Sigmoid colon (tissue), 7 donors: ENCODE results near the gene GLYR1. TPM values are rescaled to one million over a fixed set of nuclear protein-coding genes. Genes with fewer than 3 reads are reported as not detected.

Source experiments
- DNase-seq: peaks from one replicate; pipeline ENCODE4 v3.0.0-alpha.2; 2019
- H3K27ac ChIP-seq, 4 donors: fragments of 200-600 bp; sonication (generic); one replicate each; pipeline ENCODE4 v1.5.1; 2016 to 2019; ENCODE audit warnings: mild to moderate bottlenecking in 1 of 4
- H3K27me3 ChIP-seq, 3 donors: fragments of 200-600 bp; sonication (generic); one replicate each; pipeline ENCODE4 v1.5.1; 2019; ENCODE audit warnings: mild to moderate bottlenecking in 1 of 3
- H3K36me3 ChIP-seq, 4 donors: fragments of 200-600 bp; sonication (generic); one replicate each; pipeline ENCODE4 v1.5.1; 2016 to 2019
- H3K4me1 ChIP-seq, 4 donors: fragments of 200-600 bp; sonication (generic); one replicate each; pipeline ENCODE4 v1.5.1; 2017 to 2019
- H3K4me3 ChIP-seq, 4 donors: fragments of 200-600 bp; sonication (generic); one replicate each; pipeline ENCODE4 v1.5.1; 2017 to 2019; ENCODE audit warnings: mild to moderate bottlenecking in 2 of 4, moderate library complexity in 1 of 4
- H3K9me3 ChIP-seq, 4 donors: fragments of 200-600 bp in 3 of 4; sonication (generic) in 3 of 4; one replicate each; pipeline versions ENCODE4 v1.5.1 to v1.6.1; 2013 to 2019
- CTCF ChIP-seq, 4 experiments: fragments of 450-650 bp in 3 of 4; fragments of 200-600 bp in 1 of 4; IDR thresholded peaks; one replicate each; pipeline ENCODE4 v1.5.1; 2016 to 2019; ENCODE audit warnings: antibody characterized with exemption in 4 of 4, mild to moderate bottlenecking in 3 of 4, moderate library complexity in 2 of 4
- EP300 ChIP-seq, 4 donors: sonication (generic); formaldehyde crosslinking; IDR thresholded peaks; one replicate each; pipeline ENCODE4 v1.6.1; 2017; ENCODE audit warnings: antibody characterized with exemption in 4 of 4
- POLR2A ChIP-seq, 2 donors: fragments of 450-650 bp; IDR thresholded peaks; one replicate each; pipeline ENCODE4 v1.6.1; 2016; ENCODE audit warnings: antibody characterized with exemption in 2 of 2, mild to moderate bottlenecking in 2 of 2, moderate library complexity in 2 of 2
- POLR2AphosphoS5 ChIP-seq, 4 donors: sonication (generic); formaldehyde crosslinking; IDR thresholded peaks; one replicate each; pipeline ENCODE4 v1.6.1; 2017; ENCODE audit warnings: antibody characterized with exemption in 4 of 4
- WGBS, 2 donors: extraction: QIAGEN DNeasy Blood & Tissue Kit; methylation state at CpG; one replicate each; pipeline ENCODE4 v1.1.7; 2013; 5-methylcytosine and 5-hydroxymethylcytosine counted together
- intact Hi-C: fragments of 100-400 bp; cut with DNase I; formaldehyde crosslinking; loops from one replicate; pipeline ENCODE4 v1.15.1; 2023
- polyA plus RNA-seq, 3 donors: library from polyadenylated mRNA; stranded (reverse); fragments of 200-250 nt; gene quantifications; one replicate each; pipeline ENCODE4 v1.2.3, GENCODE V29; 2013
- total RNA-seq, 4 donors: library from RNA; depleted of rRNA; stranded (reverse); fragments of >200 nt; gene quantifications; one replicate each; pipeline ENCODE4 v1.1.0, GENCODE V29; 2016
- donor health status: healthy with polysubstance abuse.
- donor health status: Bipolar disorder and iron deficiency.
- donor health status: healthy.

The GLYR1 gene
- total and polyA plus RNA-seq, 7 donors: 48.0 to 70.5 (median 59.9) TPM

GRCh38 chr16:4893103-4893862, 46.2 kb upstream of the GLYR1 start:
- no peak for DNase-seq
- H3K27ac ChIP-seq: no peak overlapping the region
- WGBS, 2 donors: 93 to 94% methylated on average over 26 of the region's 26 CpGs
- H3K4me3 ChIP-seq: no peak overlapping the region
- intact Hi-C loops: no loop called here
- peaks cover 0 to 24% (median 0%) of the 10 kb centered on the region in 4 donors for H3K36me3 ChIP-seq
- H3K4me1 ChIP-seq: peaks cover 0 to 16% (median 13%) of the 10 kb centered on the region in 4 donors
- no peaks in the 10 kb centered on the region for H3K9me3 ChIP-seq
- H3K27me3 ChIP-seq: no peaks in the 10 kb centered on the region
- TF ChIP-seq POLR2AphosphoS5 (IDR thresholded peaks at IDR 0.05): no peak
- no peak for TF ChIP-seq EP300 (IDR thresholded peaks at IDR 0.05)
- TF ChIP-seq CTCF (IDR thresholded peaks at IDR 0.05): no peak
- TF ChIP-seq POLR2A (IDR thresholded peaks at IDR 0.05): no peak

- intact Hi-C loops: no loop called here
- Histone ChIP-seq H3K36me3 (peaks cover 0 to 32% (median 3%) of the 10 kb centered on the region in 4 donors), H3K27ac (no peak overlapping the region), H3K27me3 (no peaks in the 10 kb centered on the region), H3K9me3 (no peaks in the 10 kb centered on the region), H3K4me3 (no peak overlapping the region), H3K4me1 (peaks cover 0 to 16% (median 13%) of the 10 kb centered on the region in 4 donors)
- 57 to 72% methylated on average over 23 of the region's 23 CpGs for WGBS, 2 donors
- TF ChIP-seq POLR2AphosphoS5 (IDR thresholded peaks at IDR 0.05) (no peak), EP300 (IDR thresholded peaks at IDR 0.05) (no peak), CTCF (IDR thresholded peaks at IDR 0.05) (no peak), POLR2A (IDR thresholded peaks at IDR 0.05) (no peak)
- DNase-seq: no peak
Measured at GRCh38 chr16:4892361-4893102, 45.4 kb upstream of the GLYR1 start.

- Histone ChIP-seq H3K27me3 (no peaks in the 10 kb centered on the region), H3K36me3 (peaks cover 0 to 39% (median 7%) of the 10 kb centered on the region in 4 donors), H3K4me3 (no peak overlapping the region), H3K27ac (no peak overlapping the region), H3K9me3 (no peaks in the 10 kb centered on the region), H3K4me1 (peaks cover 0 to 16% (median 13%) of the 10 kb centered on the region in 4 donors)
- no peak for TF ChIP-seq CTCF (IDR thresholded peaks at IDR 0.05)
- no peak for TF ChIP-seq EP300 (IDR thresholded peaks at IDR 0.05)
- no peak for TF ChIP-seq POLR2A (IDR thresholded peaks at IDR 0.05)
- no peak for TF ChIP-seq POLR2AphosphoS5 (IDR thresholded peaks at IDR 0.05)
- 72 to 80% methylated on average over 12 of the region's 12 CpGs for WGBS, 2 donors
- no peak for DNase-seq
- intact Hi-C loops: no loop called here
Measured at GRCh38 chr16:4891886-4892216, 44.8 kb upstream of the GLYR1 start.

GRCh38 chr16:4891097-4891885, 44.2 kb upstream of the GLYR1 start:
- WGBS, 2 donors: 91 to 92% methylated on average over 16 of the region's 16 CpGs
- peaks cover 0 to 16% (median 13%) of the 10 kb centered on the region in 4 donors for H3K4me1 ChIP-seq
- H3K27ac ChIP-seq: no peak overlapping the region
- H3K4me3 ChIP-seq: no peak overlapping the region
- TF ChIP-seq POLR2AphosphoS5 (IDR thresholded peaks at IDR 0.05): no peak
- TF ChIP-seq POLR2A (IDR thresholded peaks at IDR 0.05): no peak
- no peak for TF ChIP-seq EP300 (IDR thresholded peaks at IDR 0.05)
- no peak for TF ChIP-seq CTCF (IDR thresholded peaks at IDR 0.05)
- peaks cover 2 to 44% (median 11%) of the 10 kb centered on the region in 4 donors for H3K36me3 ChIP-seq
- intact Hi-C loops: no loop called here
- H3K9me3 ChIP-seq: no peaks in the 10 kb centered on the region
- DNase-seq: no peak
- no peaks in the 10 kb centered on the region for H3K27me3 ChIP-seq
